Brain pericyte (primary cell): ENCODE measurements around the gene MOK.

Experiments
- DNase-seq: peaks from one replicate; pipeline ENCODE4 v3.0.0-alpha.2; 2012; ENCODE audit warnings: low read depth, low spot score

Gene MOK

DNA sequence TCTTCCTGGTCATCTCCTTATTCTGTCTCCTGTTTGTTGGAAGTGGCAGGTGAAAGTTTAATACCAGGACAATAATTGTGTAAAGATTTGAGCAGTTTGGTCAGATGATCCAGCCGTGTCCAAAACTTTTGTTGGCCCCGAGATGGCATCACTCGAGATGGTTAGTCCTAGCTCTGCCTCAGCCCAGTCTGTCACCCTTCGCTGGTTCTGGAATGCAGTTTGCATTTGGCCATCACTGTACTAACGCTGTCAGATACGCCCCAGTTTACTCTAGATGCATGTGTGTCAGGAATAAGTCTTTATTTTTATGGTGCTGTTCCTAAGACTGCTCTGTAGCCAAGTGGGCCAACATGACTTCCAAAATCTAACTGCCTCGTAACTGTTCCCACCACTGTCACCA, 79.6 kb downstream of the MOK start:
- no peak for DNase-seq

DNA sequence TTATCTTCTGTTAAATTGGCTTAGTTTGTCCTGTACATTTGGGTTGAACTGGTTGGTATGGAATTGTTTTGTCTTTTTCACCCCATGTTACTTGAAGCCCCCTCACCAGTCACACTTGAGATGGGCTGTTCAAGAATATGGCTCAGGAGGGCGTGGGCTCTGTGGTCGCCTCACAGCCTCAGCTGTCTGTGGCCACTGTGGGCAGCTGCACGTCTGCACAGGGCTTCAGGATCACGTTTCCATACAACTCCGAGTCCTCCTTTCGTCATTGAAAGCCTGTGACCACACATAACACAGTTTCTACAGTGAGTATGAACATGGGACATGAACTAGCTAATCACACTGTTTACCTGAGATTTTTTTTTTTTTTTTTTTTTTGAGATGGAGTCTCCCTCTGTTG, 81.3 kb downstream of the MOK start:
- no peak for DNase-seq

DNA sequence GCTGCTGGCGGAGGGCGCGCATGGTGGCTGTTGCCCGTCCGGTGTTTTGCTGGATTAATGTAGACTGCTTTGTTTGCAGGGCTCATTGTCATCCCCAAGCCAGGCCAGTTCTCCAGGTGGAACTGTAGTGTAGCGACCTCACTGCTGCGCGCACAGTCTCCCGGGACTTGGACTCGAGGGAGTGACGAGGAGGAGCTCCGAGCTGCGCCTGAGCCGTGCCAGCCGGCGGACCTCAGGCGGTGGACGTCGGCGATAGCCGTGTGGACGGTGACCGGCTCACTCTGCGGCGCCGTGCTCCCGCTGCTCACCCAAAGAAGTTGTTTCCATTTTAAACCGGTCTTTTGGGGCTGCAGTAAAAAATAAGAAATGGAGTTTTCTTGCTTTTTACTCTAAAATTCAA, 82.2 kb downstream of the MOK start:
- DNase-seq: no peak

DNA sequence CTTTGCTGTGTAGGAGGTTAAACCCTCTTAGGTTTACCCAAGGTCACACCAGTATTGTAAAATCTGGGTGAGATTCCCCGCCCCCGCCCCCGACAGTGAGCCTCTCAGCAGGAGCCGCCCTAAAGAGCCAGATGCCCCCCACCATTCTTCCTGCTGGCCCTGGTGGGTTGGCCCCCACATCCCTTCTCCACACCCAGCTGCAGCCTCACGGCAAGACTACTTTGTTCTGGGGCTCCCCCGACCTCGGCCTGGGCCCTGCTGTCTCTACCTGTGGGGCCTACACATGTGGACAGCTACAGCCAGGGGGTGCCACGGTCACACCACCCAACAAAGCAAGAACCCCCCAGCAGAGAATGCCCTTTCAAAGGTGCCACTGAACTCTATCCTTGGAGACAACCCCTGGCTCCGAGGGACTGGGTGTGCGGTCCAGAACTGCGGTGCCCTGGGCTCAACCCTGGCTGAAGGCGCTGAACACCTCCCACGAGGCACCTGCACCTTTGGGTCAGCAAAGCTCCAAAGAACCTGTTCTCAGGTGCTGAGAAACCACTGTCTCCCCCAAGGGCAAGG, 82.9 kb downstream of the MOK start:
- no peak for DNase-seq

DNA sequence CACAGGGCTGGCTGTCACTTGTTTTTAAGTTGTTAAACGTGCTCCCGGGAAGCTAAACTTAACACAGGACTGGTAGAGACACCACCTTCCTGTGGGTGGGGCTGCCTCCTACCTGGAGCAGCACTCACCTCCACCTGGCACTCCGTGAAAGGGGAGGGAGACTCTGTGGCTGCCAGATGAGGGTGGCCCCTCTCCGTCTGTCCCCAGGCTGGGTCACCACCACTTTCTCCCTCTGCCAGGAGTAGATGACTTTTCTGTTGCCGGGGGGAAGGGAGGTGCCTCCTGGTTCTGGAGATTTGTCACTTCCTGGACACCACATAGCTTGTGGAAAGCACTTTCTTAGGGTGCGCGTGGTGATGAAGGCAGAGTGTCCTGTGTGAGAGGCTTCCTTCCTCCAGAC, 83.9 kb downstream of the MOK start:
- DNase-seq: no peak

DNA sequence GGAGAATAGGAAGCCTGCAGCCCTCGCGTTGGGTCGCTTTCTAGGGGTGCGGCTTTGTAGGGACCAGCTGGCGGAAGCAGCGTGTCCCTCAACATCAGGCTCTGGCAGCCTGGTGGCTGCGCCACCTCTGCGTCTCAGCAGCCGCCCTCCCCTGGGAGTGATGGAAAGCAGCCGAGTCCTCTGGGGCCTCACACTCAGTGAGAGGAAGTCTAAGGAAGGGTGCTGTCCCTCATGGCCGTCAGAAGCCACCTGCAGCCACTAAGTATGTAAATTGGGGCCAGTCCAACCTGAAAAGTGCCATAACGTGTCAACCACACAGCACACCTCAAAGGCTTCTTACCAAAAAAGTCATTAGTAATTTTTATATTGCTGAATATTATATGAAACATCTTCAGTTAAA, 84.9 kb downstream of the MOK start:
- no peak for DNase-seq

DNA sequence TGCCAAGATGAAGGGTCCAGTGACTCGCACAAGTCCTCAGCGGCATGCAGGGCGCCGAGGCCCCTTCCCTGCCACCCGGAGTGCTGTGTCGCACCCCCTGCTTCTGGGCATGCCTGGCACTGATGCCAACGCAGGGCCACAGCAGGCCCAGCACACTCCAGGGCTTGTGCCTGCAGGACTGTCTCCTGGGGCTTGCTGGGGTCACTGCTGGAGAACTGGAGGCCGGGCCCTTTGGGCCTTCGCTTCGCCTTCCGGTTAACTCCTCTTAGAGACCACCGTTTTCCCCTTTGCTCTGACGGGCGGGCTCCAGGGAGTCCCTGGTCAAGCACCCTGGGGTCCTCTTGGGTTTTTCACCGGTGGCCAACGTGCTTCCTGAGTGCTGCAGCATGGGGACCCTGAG, 85.6 kb downstream of the MOK start:
- no peak for DNase-seq

DNA sequence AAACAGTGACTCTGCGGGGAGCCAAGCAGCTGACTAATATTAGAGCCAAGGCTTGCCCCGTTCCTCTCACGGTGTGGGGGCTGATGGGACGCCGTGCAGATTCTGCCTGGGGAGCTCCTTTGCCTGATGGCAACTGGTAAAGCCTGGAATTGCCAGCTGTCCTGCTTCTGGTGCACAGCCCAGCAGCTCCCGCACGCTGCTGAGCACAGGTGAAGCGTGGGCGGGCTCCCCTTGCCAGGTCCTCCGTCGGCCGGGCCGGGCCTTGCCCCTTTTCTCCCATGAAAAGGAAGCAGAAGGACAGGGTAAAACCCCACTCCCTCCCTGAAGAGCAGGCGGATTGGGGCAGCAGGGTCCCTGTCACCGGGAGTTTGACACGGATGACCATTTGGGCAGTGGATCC, 86.3 kb downstream of the MOK start:
- no peak for DNase-seq

DNA sequence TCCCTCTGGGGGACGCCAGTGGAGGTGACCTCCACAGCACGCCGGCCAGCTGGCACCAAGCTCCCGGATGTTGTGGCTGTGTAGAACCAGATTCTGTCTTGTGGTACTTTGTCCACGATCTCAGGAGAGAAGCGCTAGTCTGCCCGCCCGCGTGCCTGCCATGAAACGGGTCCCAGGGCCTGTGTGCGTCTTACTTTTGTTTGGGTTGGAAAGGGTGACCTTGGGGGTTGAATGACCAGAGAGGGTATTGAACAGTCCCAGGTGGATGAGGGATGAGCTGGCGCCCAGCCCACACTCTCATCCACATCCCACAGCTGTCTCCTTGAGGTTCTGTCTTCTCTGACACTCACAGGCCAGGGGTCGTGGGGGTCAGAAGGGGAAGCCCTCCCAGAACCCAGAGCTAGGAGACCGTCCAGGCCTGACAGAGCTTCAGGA, 87.0 kb downstream of the MOK start:
- DNase-seq: no peak

DNA sequence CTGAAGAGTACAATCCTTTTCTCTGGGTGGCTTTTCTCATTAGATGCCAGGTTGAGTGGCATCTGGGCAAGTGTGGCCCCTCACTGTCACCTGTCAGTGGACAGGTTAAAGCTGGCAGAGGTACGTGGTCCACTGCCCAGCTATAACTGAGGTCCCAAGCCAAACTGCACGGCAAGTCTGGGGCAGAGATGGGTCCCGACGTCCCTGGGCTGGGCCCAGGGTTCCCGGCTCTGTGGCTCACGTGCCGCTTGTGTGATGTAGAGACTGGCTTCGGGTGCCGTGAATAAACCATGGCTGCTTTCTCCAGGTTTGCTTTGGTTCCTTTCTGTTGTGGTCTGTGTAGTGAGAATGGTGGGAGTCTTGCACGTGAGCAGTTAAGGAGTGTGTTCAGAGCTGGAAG, 87.6 kb downstream of the MOK start:
- DNase-seq: no peak

DNA sequence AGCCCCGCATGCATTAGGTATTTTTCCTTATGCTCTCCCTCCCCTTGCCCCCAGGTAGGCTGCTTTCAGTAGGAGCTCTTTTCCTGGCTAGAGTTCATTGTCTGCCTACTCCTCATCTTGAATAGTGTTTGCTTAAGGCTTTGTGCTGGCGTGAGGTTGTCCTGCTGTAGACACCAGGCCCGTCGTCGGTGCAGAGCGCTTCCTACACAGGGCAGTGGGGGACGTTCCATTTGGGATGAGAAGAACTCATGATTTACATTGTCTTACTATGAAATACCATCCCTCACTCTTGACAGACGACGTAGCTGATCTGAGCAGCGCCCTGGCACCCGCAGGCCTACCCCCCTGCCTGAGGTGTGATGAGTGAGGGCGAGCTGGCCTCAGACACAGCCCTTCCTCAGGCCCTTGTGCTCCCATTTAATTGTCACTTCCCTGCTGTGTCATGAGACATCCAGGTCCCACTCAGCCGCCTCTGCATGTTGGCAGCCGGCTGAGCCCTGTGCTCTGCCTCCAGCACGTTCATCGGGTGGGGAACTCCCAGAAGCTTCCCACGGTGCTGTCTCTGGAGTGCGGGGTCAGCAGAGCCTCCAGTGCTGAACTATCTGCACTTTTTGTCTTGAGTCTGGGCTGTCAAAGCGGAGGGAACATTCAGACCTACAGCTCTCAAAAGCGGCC, 89.3 kb downstream of the MOK start:
- no peak for DNase-seq

DNA sequence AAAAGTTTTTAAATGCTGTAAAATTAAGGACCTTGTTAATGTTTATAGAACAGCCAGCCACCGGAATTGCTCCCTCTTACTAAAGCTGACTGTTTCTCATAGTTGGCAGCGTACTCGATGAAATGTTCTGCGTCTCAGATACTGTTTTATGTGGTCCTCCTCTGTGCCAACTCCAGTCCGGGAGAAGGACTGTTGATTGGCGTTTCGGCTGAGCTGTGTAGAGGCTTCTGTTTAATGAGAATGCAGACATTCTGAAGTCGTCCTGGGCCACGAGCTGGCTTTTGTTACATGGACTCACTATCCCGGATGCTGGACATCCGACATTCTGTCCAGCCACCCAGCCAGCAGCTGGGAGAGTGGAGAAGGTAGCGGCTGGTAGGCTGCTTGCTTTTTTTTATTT, 89.9 kb downstream of the MOK start:
- DNase-seq: no peak

DNA sequence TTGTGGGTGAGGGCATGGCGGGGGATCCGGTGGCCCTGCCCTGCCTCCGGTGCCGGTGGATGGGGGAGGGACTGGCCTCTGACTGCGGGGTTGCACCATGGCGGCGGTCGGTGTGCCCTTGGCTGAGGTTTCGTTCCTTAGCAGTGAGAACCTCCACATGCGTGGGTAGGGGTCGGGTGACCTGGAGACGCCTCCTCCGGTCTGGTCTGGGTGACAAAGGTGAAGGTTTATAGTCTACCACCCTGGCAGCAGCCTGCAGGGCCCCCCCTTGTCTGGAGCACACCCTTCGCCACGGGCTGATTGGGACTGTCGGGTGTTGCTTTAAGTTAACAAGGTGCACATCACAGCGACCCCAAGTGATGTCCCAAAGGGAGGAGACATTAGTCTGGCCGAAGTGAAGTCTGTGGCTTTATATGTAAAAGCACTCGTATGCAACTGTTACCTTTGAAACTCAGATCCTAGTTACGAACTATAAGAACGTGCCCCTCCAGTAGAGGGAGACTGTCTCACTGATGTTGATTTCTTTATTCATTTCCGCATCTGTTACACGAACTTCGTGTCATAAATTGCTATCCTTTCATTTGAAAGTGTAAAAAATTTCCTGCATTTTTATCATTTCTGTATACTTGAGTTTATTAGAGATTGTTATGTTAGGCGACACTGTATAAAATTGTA, 90.8 kb downstream of the MOK start:
- no peak for DNase-seq

DNA sequence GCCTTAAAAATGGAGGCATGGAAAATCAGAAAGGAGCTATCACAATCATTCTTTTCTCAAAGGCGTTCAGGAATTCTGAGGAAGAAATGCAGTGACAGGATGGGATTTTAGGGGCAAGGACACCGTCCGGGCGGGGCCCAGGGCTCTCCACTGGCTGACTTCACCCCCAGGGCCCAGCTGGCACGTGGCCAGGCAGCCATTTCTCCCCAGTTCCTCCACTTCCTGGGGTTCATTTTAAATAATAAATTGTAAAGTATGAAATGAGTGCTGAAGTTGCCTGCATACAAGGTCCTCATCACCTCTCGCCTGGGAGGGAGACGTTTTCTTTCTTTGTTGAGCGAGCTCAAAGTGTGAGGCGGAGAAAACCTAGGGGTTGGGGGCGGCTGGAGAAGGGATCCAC, 91.5 kb downstream of the MOK start:
- no peak for DNase-seq

DNA sequence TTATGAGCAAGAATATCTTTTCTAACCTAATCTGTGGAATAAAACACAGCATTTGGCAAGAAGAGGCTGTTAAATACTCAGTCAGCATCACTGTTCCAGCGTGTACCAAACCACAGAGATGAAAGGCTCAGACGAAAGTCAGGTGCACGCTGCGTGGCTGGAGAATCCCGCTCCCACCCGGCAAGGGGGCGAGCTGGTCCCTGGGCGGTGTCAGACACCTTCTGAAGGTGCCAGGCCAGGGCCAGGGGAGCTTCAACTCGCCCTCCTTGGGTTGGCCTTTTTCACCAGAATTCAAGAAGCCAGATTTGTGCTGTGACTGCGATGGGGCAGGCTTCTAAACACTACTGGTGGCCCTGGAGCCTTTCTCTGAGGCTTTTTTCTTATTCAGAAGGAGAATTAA, 92.1 kb downstream of the MOK start:
- DNase-seq: no peak

DNA sequence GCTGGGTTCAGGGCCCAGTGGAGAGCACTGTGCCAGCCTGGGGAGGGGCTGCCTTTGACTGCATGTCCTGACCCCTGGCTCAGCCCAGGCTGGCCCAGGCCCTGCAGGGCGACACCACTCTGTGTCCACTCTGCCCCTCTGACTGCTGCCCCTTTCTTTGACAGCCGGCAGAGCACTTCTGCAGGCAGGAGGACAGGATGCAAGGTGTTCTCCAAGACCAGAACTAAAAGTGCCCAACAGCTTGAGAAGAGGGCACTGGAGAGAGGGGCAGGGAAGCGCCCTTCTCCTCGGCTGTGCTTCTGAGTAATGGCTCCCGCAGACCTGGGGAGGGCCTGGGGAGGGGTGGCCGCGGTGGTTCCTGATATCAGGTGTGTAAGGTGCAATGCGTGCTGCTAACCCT, 92.6 kb downstream of the MOK start:
- no peak for DNase-seq

DNA sequence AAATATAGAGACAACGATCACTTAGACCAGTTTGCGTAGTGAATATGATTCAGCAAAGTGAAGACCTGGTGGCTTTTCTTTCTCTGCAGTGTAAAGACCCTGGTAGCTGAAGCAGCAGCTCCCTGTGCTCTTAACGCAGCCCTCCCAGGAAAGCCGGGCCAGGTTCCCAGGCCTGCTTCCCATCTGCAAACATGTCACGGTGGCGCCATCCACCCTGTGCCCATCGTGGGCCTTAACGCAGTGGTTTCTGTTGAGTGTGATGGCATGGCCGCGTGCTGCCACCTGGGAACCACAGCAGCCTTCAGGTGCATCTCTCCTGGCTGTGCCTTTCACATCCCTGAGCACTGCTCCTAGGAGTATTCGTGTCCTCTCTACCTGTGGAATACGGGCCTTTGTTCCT, 93.7 kb downstream of the MOK start:
- DNase-seq: no peak

DNA sequence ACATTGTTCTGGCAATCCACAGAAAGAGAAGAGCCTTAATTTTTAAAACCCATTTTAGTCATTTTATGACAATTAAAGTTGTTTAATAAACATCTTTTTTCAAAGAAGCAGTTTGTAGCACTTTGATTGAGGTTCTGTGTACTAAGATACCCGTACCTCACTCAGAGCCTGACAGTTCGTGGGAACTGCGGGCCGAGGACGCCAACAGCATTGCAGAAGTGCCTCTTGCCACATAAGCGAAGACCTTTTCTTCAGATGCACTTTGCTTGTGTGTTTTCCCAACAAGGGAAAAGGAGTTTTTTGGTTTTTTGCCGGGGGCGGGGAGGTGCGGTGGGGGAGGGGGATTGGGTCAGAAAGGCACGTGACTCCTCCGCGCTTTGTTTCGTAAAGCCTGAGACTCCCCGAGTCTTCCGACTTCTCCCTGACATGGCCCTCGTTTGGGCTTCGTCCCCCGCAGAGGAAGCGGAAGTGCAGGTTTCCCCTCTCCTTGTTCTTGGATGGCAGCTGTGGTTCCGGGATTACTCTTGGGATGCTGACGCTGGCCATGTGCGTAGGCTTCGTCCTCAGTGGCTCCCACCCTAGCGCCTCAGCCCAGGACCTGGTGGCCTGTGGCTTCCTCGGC, 94.4 kb downstream of the MOK start:
- DNase-seq: no peak

DNA sequence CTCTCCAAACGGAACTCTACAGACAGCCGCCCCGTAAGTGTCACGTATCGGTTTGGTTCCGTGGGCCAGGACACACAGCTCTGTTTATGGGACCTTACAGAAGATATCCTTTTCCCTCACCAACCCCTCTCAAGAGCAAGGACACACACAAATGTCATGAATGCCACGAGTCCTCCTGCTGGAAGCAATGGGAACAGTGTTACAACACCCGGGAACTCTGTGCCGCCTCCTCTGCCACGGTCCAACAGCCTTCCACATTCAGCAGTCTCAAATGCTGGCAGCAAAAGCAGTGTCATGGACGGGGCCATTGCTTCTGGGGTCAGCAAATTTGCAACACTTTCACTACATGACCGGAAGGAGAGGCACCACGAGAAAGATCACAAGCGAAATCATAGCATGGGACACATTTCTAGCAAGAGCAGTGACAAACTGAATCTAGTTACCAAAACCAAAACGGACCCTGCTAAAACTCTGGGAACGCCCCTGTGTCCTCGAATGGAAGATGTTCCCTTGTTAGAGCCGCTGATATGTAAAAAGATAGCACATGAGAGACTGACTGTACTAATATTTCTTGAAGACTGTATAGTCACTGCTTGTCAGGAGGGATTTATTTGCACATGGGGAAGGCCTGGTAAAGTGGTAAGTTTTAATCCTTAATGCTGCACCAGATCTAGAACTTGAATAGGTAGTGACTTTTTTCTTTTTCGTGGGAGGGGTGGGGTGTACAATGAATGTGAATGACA, 95.6 kb downstream of the MOK start:
- DNase-seq: no peak

DNA sequence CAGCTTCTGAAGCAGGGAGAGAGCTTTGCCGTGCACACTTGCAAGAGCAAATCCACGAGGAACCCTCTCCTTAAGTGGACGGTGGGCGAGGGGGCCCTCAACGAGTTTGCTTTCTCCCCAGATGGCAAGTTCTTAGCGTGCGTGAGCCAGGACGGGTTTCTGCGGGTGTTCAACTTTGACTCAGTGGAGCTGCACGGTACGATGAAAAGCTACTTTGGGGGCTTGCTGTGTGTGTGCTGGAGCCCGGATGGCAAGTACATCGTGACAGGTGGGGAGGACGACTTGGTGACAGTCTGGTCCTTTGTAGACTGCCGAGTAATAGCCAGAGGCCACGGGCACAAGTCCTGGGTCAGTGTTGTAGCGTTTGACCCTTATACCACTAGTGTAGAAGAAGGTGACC, 96.2 kb downstream of the MOK start:
- no peak for DNase-seq

DNA sequence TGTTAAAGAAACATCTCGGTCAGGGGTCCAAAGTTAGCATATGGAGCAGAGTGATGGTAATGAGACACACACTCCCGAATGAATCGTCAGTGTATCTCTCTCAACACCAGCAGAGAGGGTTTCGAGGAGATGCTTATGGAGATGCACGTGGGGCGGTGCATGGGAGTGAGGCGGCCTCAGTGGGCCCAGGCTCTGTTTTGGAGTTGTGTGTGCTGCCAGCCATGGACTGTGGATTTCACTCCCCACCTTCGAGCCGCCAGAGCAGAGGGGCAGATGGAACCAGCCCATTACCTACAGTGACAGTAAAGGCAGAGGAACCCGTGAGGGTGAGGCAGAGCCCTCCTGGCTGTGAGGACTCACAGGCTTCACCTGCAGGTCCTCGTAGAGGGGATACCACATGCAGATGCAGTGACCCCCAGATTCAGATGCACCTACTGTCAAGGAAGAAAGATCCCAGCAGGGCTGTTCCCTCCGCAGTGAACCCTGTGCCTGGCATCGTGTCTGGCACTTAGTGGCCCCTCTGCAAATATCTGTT, 97.1 kb downstream of the MOK start:
- DNase-seq: no peak

DNA sequence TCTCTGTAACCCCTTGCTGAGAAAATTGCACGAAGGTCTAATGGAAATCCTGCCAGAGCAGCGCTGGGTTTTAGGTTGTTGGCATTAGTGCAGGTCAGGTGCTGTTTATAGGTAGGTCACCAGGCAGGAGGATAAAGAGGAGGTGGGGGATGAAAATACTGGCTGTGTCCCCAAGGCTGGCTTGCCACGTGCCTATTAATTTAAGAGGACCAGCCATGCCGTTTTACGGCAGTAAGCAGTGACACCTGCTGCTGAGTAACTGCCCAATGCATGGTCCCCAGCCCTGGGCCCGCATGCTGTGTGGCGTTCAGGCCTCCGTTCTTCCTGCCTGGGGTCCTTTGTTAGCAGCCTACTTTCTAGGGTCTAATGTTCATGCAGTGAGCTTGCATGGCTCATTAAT, 98.0 kb downstream of the MOK start:
- no peak for DNase-seq
